GM23338 (cell line): ENCODE measurements around the gene IGF2BP3. TPM values are rescaled to one million over a fixed set of nuclear protein-coding genes. Genes with fewer than 3 reads are reported as not detected.

Source experiments
- ATAC-seq: fragments of 200-7000 bp; cut with Tn5 transposase; 3 replicates; pipeline ENCODE4 v1.9.1; 2020
- DNase-seq: peaks from one replicate; pipeline ENCODE4 v3.0.0-alpha.2; 2015; ENCODE audit warnings: low spot score
- H2AFZ ChIP-seq: fragments of 200-600 bp; sonication (generic); 2 replicates; pipeline ENCODE4 v1.8.0; 2016; ENCODE audit warnings: antibody characterized with exemption, mild to moderate bottlenecking, moderate library complexity
- H3F3A ChIP-seq: fragments of 200-600 bp; sonication (generic); replicated peaks from 2 replicates; pipeline ENCODE4 v1.8.0; 2017; ENCODE audit warnings: antibody characterized with exemption, mixed run types, low read depth
- H3K27ac ChIP-seq: fragments of 200-600 bp; sonication (generic); 2 replicates; pipeline ENCODE4 v1.6.1; 2016; ENCODE audit warnings: low read depth
- H3K27me3 ChIP-seq: fragments of 200-600 bp; sonication (generic); 2 replicates; pipeline ENCODE4 v1.8.0; 2016; ENCODE audit warnings: mild to moderate bottlenecking, mixed run types, moderate library complexity; ENCODE audit not compliant: insufficient read depth
- H3K36me3 ChIP-seq: fragments of 200-600 bp; sonication (generic); 2 replicates; pipeline ENCODE4 v1.8.0; 2016; ENCODE audit warnings: mild to moderate bottlenecking; ENCODE audit not compliant: insufficient read depth
- H3K4me1 ChIP-seq: fragments of 200-600 bp; sonication (generic); 2 replicates; pipeline ENCODE4 v1.8.0; 2016; ENCODE audit warnings: mild to moderate bottlenecking, moderate library complexity; ENCODE audit not compliant: insufficient read depth
- H3K4me2 ChIP-seq: fragments of 200-600 bp; sonication (generic); 2 replicates; pipeline ENCODE4 v1.7.1; 2017; ENCODE audit warnings: mixed run types
- H3K4me3 ChIP-seq: fragments of 200-600 bp; sonication (generic); 2 replicates; pipeline ENCODE4 v1.6.1; 2016; ENCODE audit warnings: mixed run types
- H3K79me2 ChIP-seq: fragments of 200-600 bp; sonication (generic); replicated peaks from 2 replicates; pipeline ENCODE4 v1.8.0; 2017; ENCODE audit warnings: mild to moderate bottlenecking; ENCODE audit not compliant: insufficient read depth
- H3K9me2 ChIP-seq: fragments of 200-600 bp; sonication (generic); 2 replicates; pipeline ENCODE4 v1.8.0; 2017; ENCODE audit not compliant: insufficient read depth
- H4K20me1 ChIP-seq: fragments of 200-600 bp; sonication (generic); replicated peaks from 2 replicates; pipeline ENCODE4 v1.8.0; 2017; ENCODE audit warnings: mild to moderate bottlenecking; ENCODE audit not compliant: insufficient read depth
- H3K27ac Mint-ChIP-seq: 2 replicates; pipeline ENCODE4 v1.8.0; 2020; ENCODE audit warnings: inconsistent platforms, mild to moderate bottlenecking, moderate library complexity, mixed read lengths
- H3K27me3 Mint-ChIP-seq: 3 replicates; pipeline ENCODE4 v1.8.0; 2022; ENCODE audit warnings: low read depth, mild to moderate bottlenecking, moderate library complexity, mixed read lengths, inconsistent platforms; ENCODE audit not compliant: insufficient read depth, poor library complexity
- H3K36me3 Mint-ChIP-seq: 3 replicates; pipeline ENCODE4 v1.8.0; 2021; ENCODE audit warnings: low read depth, mild to moderate bottlenecking, inconsistent platforms, moderate library complexity, mixed read lengths
- H3K4me1 Mint-ChIP-seq: 3 replicates; pipeline ENCODE4 v1.8.0; 2020; ENCODE audit warnings: mild to moderate bottlenecking, inconsistent platforms, mixed read lengths
- H3K4me3 Mint-ChIP-seq: 3 replicates; pipeline ENCODE4 v1.8.0; 2021; ENCODE audit warnings: moderate library complexity, mild to moderate bottlenecking, inconsistent platforms, mixed read lengths
- H3K9me3 Mint-ChIP-seq: 3 replicates; pipeline ENCODE4 v1.8.0; 2020; ENCODE audit warnings: moderate library complexity, mild to moderate bottlenecking, inconsistent platforms, mixed read lengths
- CREB1 ChIP-seq: fragments of 250-450 bp; sonication (Bioruptor Pico); IDR thresholded peaks from 2 replicates; pipeline ENCODE4 v1.5.0; 2020; ENCODE audit warnings: low read depth, mild to moderate bottlenecking, moderate library complexity
- CTCF ChIP-seq, 2 experiments: fragments of 200-600 bp in 1 of 2; sonication (generic) in 1 of 2; conservative IDR thresholded peaks; 2 replicates each; pipeline versions ENCODE4 v1.5.1 to v1.6.1; 2016 to 2017; ENCODE audit warnings: antibody characterized with exemption in 2 of 2, low read depth in 2 of 2, mild to moderate bottlenecking in 2 of 2, moderate library complexity in 1 of 2
- EZH2 ChIP-seq: fragments of 200-600 bp; sonication (generic); IDR thresholded peaks from one replicate; pipeline ENCODE4 v1.8.0; 2017; ENCODE audit warnings: antibody characterized with exemption, mild to moderate bottlenecking, low read depth; ENCODE audit not compliant: unreplicated experiment
- POLR2AphosphoS5 ChIP-seq: IDR thresholded peaks from 2 replicates; pipeline ENCODE4 v1.6.1; 2016; ENCODE audit warnings: antibody characterized with exemption, low read depth
- ZNF114 ChIP-seq: fragments of 250-450 bp; sonication (Bioruptor Pico); IDR thresholded peaks from 2 replicates; pipeline ENCODE4 v1.5.0; 2020; ENCODE audit warnings: mild to moderate bottlenecking, moderate library complexity
- ZNF462 ChIP-seq: fragments of 250-450 bp; sonication (Bioruptor Pico); IDR thresholded peaks from 2 replicates; pipeline ENCODE4 v1.5.0; 2020; ENCODE audit warnings: mild to moderate bottlenecking, moderate library complexity
- polyA plus RNA-seq: library from polyadenylated mRNA; unstranded; fragments of >200 nt; fragmentation: Nextera tagmentation; extraction: Ambion mirVana; gene quantifications from 2 replicates; pipeline ENCODE4 v1.2.1, GENCODE V29; 2016
- total RNA-seq: library from RNA; depleted of rRNA; stranded (reverse); fragments of >200 nt; shearing (Covaris generic); gene quantifications from 2 replicates; pipeline ENCODE4 v1.2.3, GENCODE V29; 2014

IGF2BP3 gene
- total and polyA plus RNA-seq, 2 experiments from 2014 or later = 52.0 to 183 TPM

- no peak overlapping the region for H2AFZ ChIP-seq
- no peaks in the 10 kb centered on the region for H3K27me3 ChIP-seq
- peaks cover 35% of the 10 kb centered on the region for H3K9me3 Mint-ChIP-seq
- peaks cover 53% of the 10 kb centered on the region for H4K20me1 ChIP-seq
- H3K36me3 ChIP-seq = peaks cover 18% of the 10 kb centered on the region; the same call in 1 of the 2 replicates
- H3K4me3 ChIP-seq = no peak overlapping the region
- no peak overlapping the region for H3K4me3 Mint-ChIP-seq
- H3K79me2 ChIP-seq = peaks cover 97% of the 10 kb centered on the region
- H3K36me3 Mint-ChIP-seq = peaks cover 85% of the 10 kb centered on the region
- H3K4me1 Mint-ChIP-seq = peaks cover 7% of the 10 kb centered on the region; the same call in 2 of the 3 replicates
- H3K27me3 Mint-ChIP-seq = no peaks in the 10 kb centered on the region
- ATAC-seq (no peak), DNase-seq (no peak)
- no peak overlapping the region for H3K27ac ChIP-seq
- peak overlapping the region; percentile 20; the same call in 1 of the 2 replicates for H3K27ac Mint-ChIP-seq
- no peaks in the 10 kb centered on the region for H3F3A ChIP-seq
- no peak overlapping the region for H3K4me2 ChIP-seq
- TF ChIP-seq POLR2AphosphoS5 = no peak
- no peak for TF ChIP-seq EZH2
- no peak for TF ChIP-seq ZNF462 (CRISPR knock-in tag)
- TF ChIP-seq CREB1 (CRISPR knock-in tag) = no peak
- no peak for TF ChIP-seq ZNF114 (CRISPR knock-in tag)
- TF ChIP-seq CTCF (conservative IDR thresholded peaks at IDR 0.05; ENCODE audit: low read depth in 2 of 2) = no peak
- H3K9me2 ChIP-seq = no peaks in the 10 kb centered on the region
- H3K4me1 ChIP-seq = no peaks in the 10 kb centered on the region
These were observed 65.6 kb downstream of the IGF2BP3 start for GRCh38 chr7:23404546-23405239.
